Neuronal stem cell (in vitro differentiated cells): ENCODE results near the gene SPATS2L.
A peak's percentile ranks its signal among the peaks of the same experiment; 100 is the strongest.

ENCODE experiments used
- DNase-seq: peaks from one replicate; pipeline ENCODE4 v3.0.0-alpha.2; 2013; ENCODE audit warnings: low spot score
- H2AFZ ChIP-seq: one replicate; pipeline ENCODE4 v1.6.1; 2013; ENCODE audit warnings: mild to moderate bottlenecking, low read length, inconsistent platforms
- H2AK5ac ChIP-seq: 2 replicates; pipeline ENCODE4 v1.6.1; 2013; ENCODE audit warnings: low read depth, mild to moderate bottlenecking, inconsistent platforms, low read length, moderate library complexity, mixed read lengths
- H2BK120ac ChIP-seq: 2 replicates; pipeline ENCODE4 v1.6.1; 2013; ENCODE audit warnings: low read depth, mild to moderate bottlenecking, inconsistent platforms, low read length, moderate library complexity, mixed read lengths
- H2BK12ac ChIP-seq: one replicate; pipeline ENCODE4 v1.6.1; 2013; ENCODE audit warnings: low read length, inconsistent platforms
- H2BK15ac ChIP-seq: 2 replicates; pipeline ENCODE4 v1.6.1; 2013; ENCODE audit warnings: mild to moderate bottlenecking, low read length, inconsistent platforms, mixed read lengths
- H2BK5ac ChIP-seq: one replicate; pipeline ENCODE4 v1.6.1; 2013; ENCODE audit warnings: inconsistent platforms, mild to moderate bottlenecking, low read length, moderate library complexity
- H3K14ac ChIP-seq: one replicate; pipeline ENCODE4 v1.6.1; 2013; ENCODE audit warnings: low read length, inconsistent platforms
- H3K18ac ChIP-seq: 2 replicates; pipeline ENCODE4 v1.6.1; 2013; ENCODE audit warnings: low read length, inconsistent platforms
- H3K23ac ChIP-seq: 2 replicates; pipeline ENCODE4 v1.6.1; 2013; ENCODE audit warnings: low read depth, mild to moderate bottlenecking, mixed read lengths, low read length, inconsistent platforms; ENCODE audit not compliant: poor library complexity
- H3K27ac ChIP-seq: replicated peaks from 3 replicates; pipeline ENCODE4 v1.5.1; 2013; ENCODE audit warnings: low read length, inconsistent platforms
- H3K27me3 ChIP-seq, 3 experiments: 2 replicates each; pipeline ENCODE4 v1.6.1; 2013; ENCODE audit warnings: low read length in 3 of 3, mild to moderate bottlenecking in 2 of 3, inconsistent platforms in 1 of 3, low read depth in 1 of 3, mixed read lengths in 1 of 3, moderate library complexity in 1 of 3; ENCODE audit not compliant: control insufficient read depth in 3 of 3, insufficient read depth in 3 of 3
- H3K36me3 ChIP-seq, 2 donors: replicated peaks in 1 of 2; 2 replicates each; pipeline ENCODE4 v1.6.1; 2013; ENCODE audit warnings: low read length in 2 of 2; ENCODE audit not compliant: control insufficient read depth in 2 of 2, insufficient read depth in 2 of 2
- H3K4ac ChIP-seq: 2 replicates; pipeline ENCODE4 v1.6.1; 2013; ENCODE audit warnings: inconsistent platforms, mild to moderate bottlenecking, low read length, moderate library complexity
- H3K4me1 ChIP-seq, 2 donors: 1 replicate in 1 of 2; 2 replicates in 1 of 2; pipeline ENCODE4 v1.6.1; 2013; ENCODE audit warnings: low read length in 2 of 2, low read depth in 1 of 2; ENCODE audit not compliant: control insufficient read depth in 2 of 2, insufficient read depth in 1 of 2
- H3K4me2 ChIP-seq: one replicate; pipeline ENCODE4 v1.6.1; 2013; ENCODE audit warnings: mild to moderate bottlenecking, low read length, inconsistent platforms; ENCODE audit not compliant: insufficient read depth, poor library complexity, severe bottlenecking
- H3K4me3 ChIP-seq, 2 donors: 2 replicates each; pipeline ENCODE4 v1.5.1; 2013; ENCODE audit warnings: low read length in 2 of 2, mild to moderate bottlenecking in 2 of 2, inconsistent platforms in 1 of 2, moderate library complexity in 1 of 2
- H3K79me1 ChIP-seq: one replicate; pipeline ENCODE4 v1.6.1; 2013; ENCODE audit warnings: low read depth, mild to moderate bottlenecking, inconsistent platforms, low read length, moderate library complexity
- H3K9ac ChIP-seq: one replicate; pipeline ENCODE4 v1.6.1; 2013; ENCODE audit warnings: mild to moderate bottlenecking, low read depth, low read length, inconsistent platforms; ENCODE audit not compliant: poor library complexity
- H3K9me3 ChIP-seq, 2 donors: replicated peaks in 1 of 2; 2 replicates each; pipeline versions ENCODE3 to v1.6.1; 2013; ENCODE audit warnings: low read length in 2 of 2, mild to moderate bottlenecking in 2 of 2, inconsistent platforms in 1 of 2, low read depth in 1 of 2, mixed read lengths in 1 of 2, moderate library complexity in 1 of 2; ENCODE audit not compliant: control insufficient read depth in 2 of 2, insufficient read depth in 1 of 2
- H4K8ac ChIP-seq: one replicate; pipeline ENCODE4 v1.6.1; 2013; ENCODE audit warnings: low read depth, mild to moderate bottlenecking, inconsistent platforms, low read length, moderate library complexity
- H4K91ac ChIP-seq: one replicate; pipeline ENCODE4 v1.6.1; 2013; ENCODE audit warnings: low read length, low read depth, mild to moderate bottlenecking, inconsistent platforms; ENCODE audit not compliant: poor library complexity
- WGBS, 2 donors: extraction: QIAGEN DNeasy Blood & Tissue Kit; methylation state at CpG; one replicate each; pipeline ENCODE4 v1.1.7; 2013; ENCODE audit warnings: missing lambda C conversion rate in 2 of 2, mixed read lengths in 1 of 2; ENCODE audit not compliant: insufficient read length in 2 of 2, insufficient replicate concordance in 1 of 2; ENCODE audit errors: extremely low coverage in 2 of 2; 5-methylcytosine and 5-hydroxymethylcytosine counted together

Gene SPATS2L

GRCh38 chr2:200454927-200455801 is 148.7 kb downstream of the SPATS2L start:
- no peak for DNase-seq
- Histone ChIP-seq H3K36me3 (peaks cover 0 to 28% of the 10 kb centered on the region in 2 donors), H2BK5ac (no peak overlapping the region), H3K9me3 (peaks cover 0 to 2% of the 10 kb centered on the region in 2 donors), H3K9ac (no peak overlapping the region), H3K27ac (no peak overlapping the region), H3K4me1 (peaks cover 0 to 5% of the 10 kb centered on the region in 2 donors), H3K4ac (no peak overlapping the region), H3K79me1 (no peaks in the 10 kb centered on the region), H3K27me3 (no peaks in the 10 kb centered on the region), H2BK15ac (no peak overlapping the region), H3K14ac (no peak overlapping the region), H2BK120ac (no peak overlapping the region), H3K4me3 (no peak overlapping the region), H3K18ac (no peak overlapping the region), H2AFZ (no peak overlapping the region), H2BK12ac (no peak overlapping the region), H3K4me2 (no peak overlapping the region), H2AK5ac (peak overlapping the region; percentile 47), H4K8ac (no peak overlapping the region), H3K23ac (no peak overlapping the region), H4K91ac (no peak overlapping the region)
- WGBS, 2 donors, result no CpG with 5 or more reads among the region's 4 CpGs

- Histone ChIP-seq H3K4me2 (no peak overlapping the region), H2AFZ (no peak overlapping the region), H3K4me3 (no peak overlapping the region), H3K27me3 (no peaks in the 10 kb centered on the region), H2BK5ac (no peak overlapping the region), H3K4me1 (peaks cover 0 to 5% of the 10 kb centered on the region in 2 donors), H3K9me3 (peaks cover 0 to 2% of the 10 kb centered on the region in 2 donors), H3K14ac (no peak overlapping the region), H3K27ac (no peak overlapping the region), H2BK120ac (no peak overlapping the region), H3K79me1 (no peaks in the 10 kb centered on the region), H3K9ac (no peak overlapping the region), H3K18ac (no peak overlapping the region), H2AK5ac (peak overlapping the region; percentile 47), H3K23ac (no peak overlapping the region), H4K91ac (no peak overlapping the region), H2BK12ac (no peak overlapping the region), H3K36me3 (peaks cover 0 to 23% of the 10 kb centered on the region in 2 donors), H4K8ac (no peak overlapping the region), H2BK15ac (no peak overlapping the region), H3K4ac (no peak overlapping the region)
- no CpG with 5 or more reads among the region's 4 CpGs for WGBS, 2 donors
- DNase-seq, result no peak
Measured at GRCh38 chr2:200455958-200456421, 149.5 kb downstream of the SPATS2L start.

GRCh38 chr2:200456567-200456966 is 150.1 kb downstream of the SPATS2L start:
- no CpG with 5 or more reads among the region's 2 CpGs for WGBS, 2 donors
- Histone ChIP-seq H3K27ac (no peak overlapping the region), H3K4me2 (no peak overlapping the region), H3K4me3 (no peak overlapping the region), H3K9ac (no peak overlapping the region), H3K18ac (no peak overlapping the region), H4K91ac (no peak overlapping the region), H2BK12ac (no peak overlapping the region), H3K79me1 (no peaks in the 10 kb centered on the region), H3K27me3 (no peaks in the 10 kb centered on the region), H2BK120ac (no peak overlapping the region), H4K8ac (no peak overlapping the region), H3K9me3 (peaks cover 0 to 2% of the 10 kb centered on the region in 2 donors), H3K36me3 (peaks cover 0 to 23% of the 10 kb centered on the region in 2 donors), H3K23ac (no peak overlapping the region), H2AK5ac (no peak overlapping the region), H3K4me1 (peaks cover 0 to 5% of the 10 kb centered on the region in 2 donors), H2BK5ac (no peak overlapping the region), H2BK15ac (no peak overlapping the region), H3K4ac (no peak overlapping the region), H2AFZ (no peak overlapping the region), H3K14ac (no peak overlapping the region)
- no peak for DNase-seq

GRCh38 chr2:200459101-200459500 is 152.6 kb downstream of the SPATS2L start:
- no peak for DNase-seq
- Histone ChIP-seq H3K4me2 (no peak overlapping the region), H3K4me3 (no peak overlapping the region), H3K14ac (no peak overlapping the region), H2BK15ac (no peak overlapping the region), H3K4me1 (no peaks in the 10 kb centered on the region), H3K23ac (no peak overlapping the region), H4K91ac (no peak overlapping the region), H3K79me1 (no peaks in the 10 kb centered on the region), H2AFZ (no peak overlapping the region), H3K9ac (no peak overlapping the region), H3K27ac (no peak overlapping the region), H3K18ac (no peak overlapping the region), H3K27me3 (no peaks in the 10 kb centered on the region), H3K4ac (no peak overlapping the region), H2AK5ac (no peak overlapping the region), H2BK5ac (no peak overlapping the region), H2BK120ac (no peak overlapping the region), H3K9me3 (peaks cover 0 to 2% of the 10 kb centered on the region in 2 donors), H3K36me3 (peaks cover 0 to 41% of the 10 kb centered on the region in 2 donors), H4K8ac (no peak overlapping the region), H2BK12ac (no peak overlapping the region)
- no CpG with 5 or more reads among the region's 3 CpGs for WGBS, 2 donors
